ENCODE measurements around the gene PRR15L. TPM values are rescaled to one million over a fixed set of nuclear protein-coding genes. Genes with fewer than 3 reads are reported as not detected.
"Not testable (repeated sequence)": the region's sequence is repeated elsewhere in the genome, so short reads cannot be mapped to it uniquely, and the experiment has no call there.

Gene PRR15L
- total RNA-seq, 1 donor from 2014 or later: not detected

- intact Hi-C loops (cut with DNase I): loop anchor here (5.0 kb wide), 1 partner anchor 49 kb away; the partner anchor contains the start of gene SP2
- ATAC-seq: no peak
- DNase-seq (ENCODE audit: low spot score): no peak
Observed at GRCh38 chr17:47946516-47946915, 11.2 kb downstream of the PRR15L start.

DNA sequence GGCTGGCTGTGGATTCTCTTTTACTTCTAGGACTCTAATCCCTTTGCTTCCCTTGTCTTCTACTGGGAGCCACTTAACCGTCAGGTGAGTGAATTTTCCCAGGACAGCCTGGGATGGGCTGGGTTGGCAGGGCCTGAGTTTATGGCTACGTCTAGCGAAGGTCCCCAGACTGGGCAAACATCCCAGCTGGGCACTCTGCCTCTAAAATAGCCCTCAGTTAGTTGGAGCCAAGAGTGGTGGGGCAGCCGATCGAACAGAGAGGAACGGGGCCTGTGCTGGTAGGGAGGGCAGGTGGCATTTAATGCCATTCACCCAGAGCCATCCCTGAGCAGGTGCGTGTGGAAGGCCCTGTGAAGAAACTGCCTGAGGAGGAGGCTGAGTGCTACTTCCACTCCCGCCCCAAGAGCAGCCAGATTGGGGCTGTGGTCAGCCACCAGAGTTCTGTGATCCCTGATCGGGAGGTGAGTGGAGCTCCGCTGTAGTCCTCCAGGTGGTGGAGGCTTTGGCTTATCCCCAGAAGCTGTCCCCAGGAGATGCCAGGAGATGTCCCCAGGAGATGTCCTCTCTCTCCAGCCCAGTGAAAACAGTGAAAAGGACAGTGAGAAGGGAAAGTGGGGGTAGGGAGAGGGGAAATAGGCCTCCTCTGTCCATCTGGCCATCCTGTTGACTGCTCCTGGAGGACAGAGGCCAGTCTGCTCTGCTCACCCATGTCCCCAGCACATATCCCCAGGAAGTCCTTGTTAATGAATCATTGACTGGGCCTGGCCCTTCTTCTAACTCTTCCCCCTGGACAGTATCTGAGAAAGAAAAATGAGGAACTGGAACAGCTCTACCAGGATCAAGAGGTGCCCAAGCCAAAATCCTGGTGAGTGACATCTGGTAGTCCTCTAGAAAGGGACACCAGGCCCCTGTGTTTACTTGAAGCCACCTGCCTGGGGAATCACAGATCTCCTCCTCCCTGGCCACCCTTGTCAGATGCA lies 11.9 kb downstream of the PRR15L start:
- intact Hi-C loops (cut with DNase I): loop anchor here (5.0 kb wide), 1 partner anchor 49 kb away; the partner anchor contains the start of gene SP2
- no peak for ATAC-seq
- no peak for DNase-seq (ENCODE audit: low spot score)

DNA sequence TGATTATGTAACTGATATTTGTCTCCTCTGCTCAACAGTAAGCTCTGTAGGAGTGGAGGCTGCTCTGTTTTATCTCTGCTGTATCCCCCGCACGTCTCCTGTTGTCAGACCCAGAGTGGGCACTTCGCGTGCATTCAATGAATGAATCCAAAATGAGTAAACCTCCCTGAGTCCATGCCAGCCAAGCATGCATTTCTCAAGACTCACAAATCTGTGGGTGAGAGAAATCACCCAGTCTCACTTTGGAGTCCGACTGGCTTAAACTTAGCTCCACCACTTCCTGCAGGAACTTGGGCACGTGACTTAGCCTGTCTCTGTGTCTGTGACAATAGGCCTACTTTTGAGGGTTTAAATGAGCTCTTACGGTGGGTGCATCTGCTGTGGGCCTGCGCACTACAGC lies 12.6 kb downstream of the PRR15L start:
- intact Hi-C loops (cut with DNase I): loop anchor here (5.0 kb wide), 1 partner anchor 48 kb away; the partner anchor contains the start of gene SP2
- DNase-seq (ENCODE audit: low spot score): no peak

GRCh38 chr17:47942568-47942967 lies 15.1 kb downstream of the PRR15L start:
- intact Hi-C loops (cut with DNase I): no loop called here
- ATAC-seq (no peak), DNase-seq (ENCODE audit: low spot score) (no peak)

More for the DNA sequence above, 12.6 kb downstream of the PRR15L start:
- no peak for ATAC-seq

- DNase-seq (ENCODE audit: low spot score): no peak
- ATAC-seq: no peak
- intact Hi-C loops (cut with DNase I): no loop called here
Observed at GRCh38 chr17:47942096-47942510, 15.6 kb downstream of the PRR15L start.

DNA sequence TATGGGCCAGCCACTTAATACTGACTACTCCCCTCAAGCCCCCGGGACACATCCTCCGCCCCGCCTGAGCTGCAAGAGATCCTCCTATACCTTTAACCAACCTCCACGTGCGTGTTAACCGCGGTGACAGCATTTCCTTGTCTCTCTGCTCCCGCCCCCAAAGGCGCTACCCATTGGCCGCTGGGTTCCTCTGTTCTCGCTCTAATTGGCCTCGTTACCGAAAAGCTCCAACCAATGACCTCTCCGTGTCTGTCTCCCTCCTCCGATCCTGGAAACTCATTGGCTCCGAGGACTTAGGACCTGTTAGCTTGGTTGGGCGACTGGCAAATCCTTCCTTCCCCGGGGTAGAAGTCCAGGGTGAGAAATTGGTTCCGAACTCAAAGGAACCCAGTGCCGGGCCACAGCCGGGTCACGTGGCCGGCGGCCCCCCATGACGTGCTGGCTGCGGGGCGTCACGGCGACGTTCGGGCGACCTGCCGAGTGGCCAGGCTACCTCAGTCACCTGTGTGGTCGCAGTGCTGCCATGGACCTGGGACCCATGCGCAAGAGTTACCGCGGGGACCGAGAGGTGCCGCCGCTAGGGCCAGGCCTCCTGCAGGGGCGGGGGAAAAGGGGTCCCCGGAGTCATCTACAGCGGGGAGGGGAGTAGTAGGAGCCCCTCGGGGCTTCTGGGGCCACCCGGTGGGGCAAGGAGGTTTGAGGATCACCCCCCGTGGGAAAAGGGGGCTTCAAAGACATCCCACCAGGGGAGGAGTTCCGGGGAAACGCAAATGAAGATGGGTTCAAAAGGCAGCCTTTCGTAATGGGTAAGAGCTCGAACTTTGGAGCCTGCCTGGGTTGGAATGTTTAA lies 16.2 kb downstream of the PRR15L start, which contains the start of gene PNPO:
TSS of gene PNPO (plus strand) at position 326 of the 850 bp plus-strand sequence. CDS start at position 431, 105 bp downstream.
- ATAC-seq: peak; percentile 99
- intact Hi-C loops (cut with DNase I): no loop called here
- peak; percentile 93 for DNase-seq (ENCODE audit: low spot score)

DNA sequence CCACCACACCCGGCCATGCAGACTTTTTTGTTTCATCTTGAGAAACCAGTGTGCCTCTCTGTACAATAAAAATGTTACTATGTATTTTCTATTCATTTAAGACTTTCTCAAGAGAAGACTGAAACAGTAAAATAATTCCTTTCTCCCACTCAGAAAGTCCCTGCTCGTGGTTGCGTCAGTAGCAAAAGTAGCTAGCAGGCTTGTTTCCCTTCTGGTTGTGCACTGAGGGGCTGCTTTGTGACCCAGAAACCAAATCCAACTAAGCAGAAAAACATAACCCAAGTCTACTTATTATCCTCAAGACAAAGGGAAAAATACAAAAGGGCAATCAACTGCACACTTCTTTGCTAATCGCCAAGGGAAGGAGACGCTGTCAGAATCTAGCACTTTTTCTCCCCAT lies 19.7 kb downstream of the PRR15L start:
- ATAC-seq (no peak), DNase-seq (ENCODE audit: low spot score) (no peak)
- intact Hi-C loops (cut with DNase I): no loop called here

- no peak for ATAC-seq
- intact Hi-C loops (cut with DNase I): no loop called here
- DNase-seq (ENCODE audit: low spot score): no peak
Observed at GRCh38 chr17:47935961-47936360, 21.7 kb downstream of the PRR15L start.

DNA sequence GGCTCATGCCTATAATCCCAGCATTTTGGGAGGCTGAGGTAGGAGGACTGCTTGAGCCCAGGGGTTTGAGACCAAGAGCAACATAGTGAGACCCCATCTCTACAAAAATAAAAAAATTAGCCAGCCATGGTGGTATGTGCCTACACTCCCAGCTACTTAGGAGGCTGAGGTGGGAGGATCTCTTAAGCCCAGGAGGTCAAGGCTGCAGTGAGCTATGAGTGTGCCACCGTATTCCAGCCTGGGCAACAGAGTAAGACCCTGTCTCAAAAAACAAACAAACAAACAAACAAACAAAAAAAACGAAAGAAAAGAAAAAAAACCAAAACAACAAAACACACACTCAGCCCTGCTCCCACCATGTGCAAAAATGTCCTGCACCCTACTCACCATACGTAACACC lies 22.2 kb downstream of the PRR15L start:
- intact Hi-C loops (cut with DNase I); DNase-seq (ENCODE audit: low spot score); ATAC-seq: not testable (repeated sequence)

GRCh38 chr17:47934856-47935255 lies 22.8 kb downstream of the PRR15L start:
- no peak for DNase-seq (ENCODE audit: low spot score)
- intact Hi-C loops (cut with DNase I): no loop called here
- no peak for ATAC-seq

- intact Hi-C loops (cut with DNase I): no loop called here
- DNase-seq (ENCODE audit: low spot score) (no peak), ATAC-seq (no peak)
Observed at GRCh38 chr17:47931848-47932247, 25.8 kb downstream of the PRR15L start.

GRCh38 chr17:47929218-47930000 lies 28.3 kb downstream of the PRR15L start:
- DNase-seq (ENCODE audit: low spot score) (no peak), ATAC-seq (peak; percentile 88)
- intact Hi-C loops (cut with DNase I): no loop called here

DNA sequence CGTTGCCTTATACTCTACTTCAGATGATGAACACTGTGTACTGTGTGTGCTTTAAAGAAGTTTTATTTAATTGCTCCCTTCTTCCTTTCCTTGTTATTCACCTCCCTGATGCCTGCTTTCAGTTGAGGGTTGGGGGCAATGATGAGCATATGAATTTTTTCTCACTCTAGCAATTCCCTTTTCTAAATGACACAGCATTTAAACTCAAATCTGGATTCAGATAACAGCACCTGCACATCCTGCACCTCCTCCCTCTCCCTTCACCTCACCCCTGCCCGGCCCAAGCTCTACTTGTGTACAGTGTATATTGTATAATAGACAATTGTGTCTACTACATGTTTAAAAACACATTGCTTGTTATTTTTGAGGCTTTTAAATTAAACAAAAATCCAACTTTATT lies 29.3 kb downstream of the PRR15L start:
- intact Hi-C loops (cut with DNase I): no loop called here
- no peak for DNase-seq (ENCODE audit: low spot score)
- ATAC-seq: no peak

DNA sequence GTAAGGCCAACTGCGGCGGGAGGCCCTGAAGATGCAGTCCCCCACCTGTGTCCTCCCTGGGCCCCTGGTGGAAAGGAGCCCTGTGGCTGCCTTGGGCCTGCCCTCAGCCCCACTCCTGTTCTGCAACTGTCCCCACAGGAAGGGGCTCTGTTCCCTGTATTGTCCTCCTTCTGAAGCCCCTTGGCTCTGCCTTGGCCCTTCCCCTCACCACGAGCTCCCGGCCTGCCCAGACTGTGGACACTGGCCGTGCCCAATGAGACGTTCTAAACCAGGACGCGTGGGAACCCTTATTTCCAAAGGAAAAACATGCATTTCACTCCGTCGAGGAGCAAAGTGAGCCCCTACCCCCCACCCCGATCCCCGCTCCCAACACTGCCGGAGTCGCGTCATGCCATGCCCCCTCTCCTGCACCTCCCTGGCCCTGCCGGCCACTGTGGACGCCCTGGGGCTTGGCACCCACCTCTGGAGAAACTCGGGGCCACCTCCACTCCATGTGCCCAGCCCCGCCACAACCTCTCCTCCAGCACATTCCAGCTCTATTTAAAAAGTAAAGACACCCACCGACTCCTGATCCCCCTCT lies 29.8 kb downstream of the PRR15L start:
- intact Hi-C loops (cut with DNase I): no loop called here
- ATAC-seq (no peak), DNase-seq (ENCODE audit: low spot score) (no peak)

GRCh38 chr17:47925678-47925988 lies 32.0 kb downstream of the PRR15L start:
- intact Hi-C loops (cut with DNase I): no loop called here
- ATAC-seq (no peak), DNase-seq (ENCODE audit: low spot score) (no peak)

GRCh38 chr17:47924785-47925677 lies 32.7 kb downstream of the PRR15L start:
- ATAC-seq: peak; percentile 40
- no peak for DNase-seq (ENCODE audit: low spot score)
- intact Hi-C loops (cut with DNase I): loop anchor here (5.0 kb wide), 1 partner anchor 818 kb away; no protein-coding TSS in a partner anchor

GRCh38 chr17:47919889-47920288 lies 37.8 kb downstream of the PRR15L start:
- intact Hi-C loops (cut with DNase I): loop anchor here (5.0 kb wide), 1 partner anchor 813 kb away; no protein-coding TSS in a partner anchor
- DNase-seq (ENCODE audit: low spot score); ATAC-seq: not testable (repeated sequence)

Data from sciatic nerve (tissue), 2 donors.